ENCODE results near the gene WDFY3.

The WDFY3 gene

DNA sequence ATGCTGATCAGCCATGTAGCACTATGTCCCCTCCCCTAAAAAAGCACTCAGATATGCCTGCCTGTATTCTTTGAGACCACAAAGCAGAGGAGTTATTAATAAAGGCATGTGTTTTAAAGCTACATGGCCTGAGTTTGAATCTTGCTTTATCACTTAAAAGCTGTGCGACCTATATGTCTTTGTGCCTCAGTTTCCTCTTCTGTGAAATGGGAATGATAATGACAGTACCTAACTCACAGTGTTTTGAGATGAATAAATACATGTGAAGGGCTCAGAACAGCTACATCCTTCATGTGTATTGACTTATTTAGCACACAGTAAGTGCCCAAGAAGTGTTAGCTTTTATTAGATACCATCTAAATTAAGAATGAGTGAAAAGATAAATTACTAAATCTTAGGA lies 180.0 kb downstream of the WDFY3 start:
- no peak for DNase-seq

DNA sequence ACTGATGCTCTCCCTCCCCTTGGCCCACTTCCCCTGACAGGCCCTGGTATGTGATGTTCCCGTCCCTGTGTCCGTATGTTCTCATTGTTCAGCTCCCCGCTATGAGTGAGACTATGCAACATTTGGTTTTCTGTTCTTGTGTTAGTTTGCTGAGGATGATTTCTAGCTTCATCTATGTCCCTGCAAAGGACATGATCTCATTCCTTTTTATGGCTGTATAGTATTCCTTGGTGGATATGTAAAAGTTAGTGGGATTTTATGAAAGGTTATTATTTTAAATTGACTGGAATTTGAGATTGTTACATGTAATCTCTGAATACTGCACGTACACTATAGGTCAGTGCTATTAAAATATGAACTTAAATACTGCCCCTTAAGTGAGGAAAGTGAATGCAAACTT lies 184.0 kb downstream of the WDFY3 start:
- DNase-seq, result no peak

DNA sequence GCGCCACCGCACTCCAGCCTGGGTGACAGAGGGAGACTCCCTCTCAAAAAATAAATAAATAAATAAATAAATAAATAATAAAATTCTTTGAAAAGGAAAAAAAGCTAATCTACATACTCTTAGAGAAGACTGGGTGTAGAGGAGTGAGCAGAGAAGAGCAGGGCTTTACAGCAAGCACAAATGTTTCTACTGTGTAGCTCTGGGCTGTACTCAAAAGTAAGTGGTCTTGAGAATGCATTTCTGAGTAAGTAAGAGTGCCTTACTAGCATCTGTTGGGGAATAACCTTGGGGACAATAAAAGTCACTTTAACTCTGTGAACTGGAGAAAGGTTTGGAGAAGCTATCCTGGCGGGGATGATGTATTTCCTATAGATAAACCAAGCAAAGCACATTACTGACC lies 185.8 kb downstream of the WDFY3 start:
- no peak for DNase-seq

DNA sequence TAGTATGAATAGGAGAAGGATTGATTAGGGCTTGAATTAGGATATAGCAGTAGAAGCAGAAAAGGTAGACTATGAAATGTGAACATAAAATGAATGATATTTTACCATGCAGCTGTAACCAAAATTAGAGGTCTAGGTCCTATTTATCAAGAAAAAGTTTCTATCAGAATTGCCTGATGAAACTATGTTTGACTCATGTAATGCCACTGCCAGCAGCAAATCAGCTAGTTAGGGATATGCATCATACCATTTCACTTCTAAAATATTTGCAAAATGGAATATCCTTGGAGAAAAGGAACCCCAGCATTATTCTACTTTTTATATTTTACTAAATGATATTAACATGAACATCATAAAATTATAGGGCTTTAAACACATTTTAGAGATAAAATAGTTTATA lies 188.4 kb downstream of the WDFY3 start:
- no peak for DNase-seq

DNA sequence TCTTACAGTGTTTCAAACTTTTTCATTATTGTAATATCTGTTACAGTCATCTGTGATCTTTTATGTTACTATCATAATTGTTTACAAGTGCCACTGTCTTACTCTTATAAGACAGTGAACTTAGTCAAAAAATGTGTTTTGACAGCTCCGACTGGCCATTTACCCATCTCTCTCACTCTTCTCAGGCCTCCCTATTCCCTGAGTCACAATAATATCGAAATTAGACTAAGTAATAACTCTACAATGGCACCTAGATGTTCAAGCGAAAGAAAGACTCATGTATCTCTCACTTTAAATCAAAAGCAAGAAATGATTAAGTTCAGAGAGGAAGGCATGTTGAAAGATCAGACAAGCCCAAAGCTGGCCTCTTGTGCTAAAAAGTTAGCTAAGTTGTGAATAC lies 199.3 kb downstream of the WDFY3 start:
- no peak for DNase-seq

DNA sequence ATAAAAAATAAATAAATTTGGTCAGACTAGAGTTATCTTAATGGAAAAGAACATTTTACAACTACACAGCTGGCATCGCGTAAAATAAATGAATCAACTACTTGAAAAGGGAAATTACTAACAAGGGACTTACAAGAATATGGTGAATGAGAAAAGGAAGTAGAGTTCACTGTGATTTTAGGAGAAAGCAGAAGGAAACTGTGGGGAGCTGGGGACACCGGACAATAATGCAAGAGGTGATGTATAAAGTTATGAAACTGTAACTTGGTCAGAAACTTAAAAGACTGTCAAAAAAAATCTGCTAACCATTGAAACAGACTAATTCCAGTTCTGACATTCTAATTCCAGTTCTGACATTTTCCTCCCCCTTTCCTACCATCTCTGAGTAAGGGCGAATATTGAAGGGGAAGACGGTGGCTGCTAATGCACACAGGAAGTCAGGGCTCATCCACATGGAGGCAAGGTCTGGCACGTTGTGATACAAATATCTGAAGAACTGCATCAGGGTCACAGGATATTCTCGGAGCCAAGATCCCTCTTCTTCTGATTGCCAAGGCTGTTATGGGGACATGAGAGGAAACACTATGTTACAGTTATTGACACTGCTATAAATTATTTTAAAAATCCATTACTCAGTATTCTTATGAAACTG lies 213.0 kb downstream of the WDFY3 start:
- DNase-seq, result no peak

DNA sequence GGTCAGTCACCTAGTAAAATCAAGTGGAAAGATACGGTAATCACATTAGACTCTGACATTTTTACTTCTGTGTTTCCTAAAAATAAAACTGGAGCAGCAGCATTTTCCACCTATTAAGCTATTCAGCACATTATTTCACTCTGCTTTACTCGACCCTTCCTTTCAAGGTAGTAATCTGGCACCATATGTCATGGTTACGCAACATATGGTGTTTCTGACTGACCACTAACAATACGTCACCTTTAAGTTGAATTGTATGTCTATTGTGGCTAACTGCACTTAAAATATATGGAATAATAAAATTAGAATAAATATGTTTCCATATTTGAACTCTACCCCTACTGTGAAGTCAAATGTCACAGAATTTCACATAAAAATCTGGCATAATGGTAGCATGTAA lies 214.8 kb downstream of the WDFY3 start:
- no peak for DNase-seq

DNA sequence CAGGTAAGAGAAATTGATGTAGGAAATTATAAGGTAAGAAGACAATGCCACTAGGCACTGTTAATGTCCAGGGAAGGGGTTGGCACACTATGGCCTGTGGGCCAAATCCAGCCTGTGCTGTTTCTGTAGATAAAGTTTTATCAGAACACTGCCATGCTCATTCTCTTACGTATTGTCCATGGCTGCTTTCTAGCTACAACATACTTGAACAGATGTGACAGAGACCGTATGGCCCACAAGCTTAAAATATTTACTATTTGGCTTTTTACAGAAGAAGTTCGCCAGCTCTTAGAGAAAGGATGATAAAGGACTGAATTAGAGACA lies 215.6 kb downstream of the WDFY3 start:
- DNase-seq, result no peak

DNA sequence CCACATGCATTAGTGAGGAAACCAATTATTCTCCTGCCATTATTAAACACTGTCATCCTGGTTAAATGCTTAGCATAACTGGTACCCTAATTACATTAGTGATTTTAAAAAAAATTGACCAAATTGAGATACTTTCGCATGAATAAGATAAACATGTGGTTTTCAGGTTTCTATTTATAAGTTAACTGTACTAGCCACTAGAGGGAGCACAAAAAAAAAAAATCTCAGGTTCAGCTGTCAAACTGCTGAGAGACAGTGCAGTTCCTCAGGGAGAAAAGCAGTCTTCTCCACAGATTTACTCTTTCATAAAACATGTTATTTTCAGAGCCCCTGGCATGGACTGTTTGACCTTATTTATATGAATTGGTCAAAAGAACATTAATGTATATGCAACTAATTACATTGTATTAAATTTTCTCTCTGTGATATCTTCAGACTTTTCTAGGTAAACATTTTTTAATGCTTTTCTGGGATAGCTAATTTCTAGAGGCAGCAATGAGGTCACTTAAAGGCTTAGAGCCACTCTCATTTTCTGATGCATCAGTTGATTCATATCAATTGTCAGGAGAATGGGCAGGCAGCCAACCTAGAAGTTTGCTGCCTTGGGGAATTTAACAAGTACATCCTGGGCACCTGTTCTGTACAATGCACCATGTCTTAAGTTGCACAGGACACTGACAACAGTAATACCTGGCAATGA lies 216.1 kb downstream of the WDFY3 start:
- DNase-seq, result no peak

DNA sequence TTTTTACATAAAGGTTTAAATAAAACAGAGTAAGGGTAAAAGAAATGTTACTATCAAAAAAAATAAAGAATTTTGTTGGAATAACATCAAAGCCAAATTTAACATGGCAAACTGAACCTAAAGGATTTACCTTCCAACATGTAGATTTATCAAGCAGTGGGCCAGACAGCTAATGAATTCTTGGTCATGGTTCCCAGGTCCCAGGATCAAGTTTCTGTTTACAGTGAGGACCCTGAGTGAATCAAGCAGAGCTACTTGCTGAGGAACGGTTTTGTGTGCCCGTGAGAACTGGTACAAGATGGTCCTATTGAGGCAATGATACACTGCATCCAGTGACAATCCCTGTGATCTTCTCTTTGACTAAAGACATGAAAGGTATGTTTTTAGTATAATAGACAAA lies 226.4 kb downstream of the WDFY3 start:
- no peak for DNase-seq

DNA sequence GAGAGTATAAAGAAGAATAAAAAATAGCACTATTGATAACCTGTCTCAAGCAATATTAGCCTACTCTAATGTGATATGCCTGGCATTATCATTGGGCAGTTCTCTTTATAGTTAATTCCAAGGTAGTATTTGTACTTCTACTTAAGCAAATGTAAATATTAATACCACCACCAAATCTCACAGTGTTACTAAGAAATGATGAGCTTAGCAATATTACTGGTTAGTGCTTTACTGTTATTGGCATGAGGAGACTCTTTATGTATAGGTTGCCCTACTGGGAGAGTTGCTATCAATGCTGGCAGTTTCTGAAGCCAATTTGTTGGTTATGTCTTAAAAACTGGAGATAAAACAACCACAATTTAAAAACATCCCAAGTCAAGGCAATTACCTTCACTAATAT lies 227.9 kb downstream of the WDFY3 start:
- no peak for DNase-seq

DNA sequence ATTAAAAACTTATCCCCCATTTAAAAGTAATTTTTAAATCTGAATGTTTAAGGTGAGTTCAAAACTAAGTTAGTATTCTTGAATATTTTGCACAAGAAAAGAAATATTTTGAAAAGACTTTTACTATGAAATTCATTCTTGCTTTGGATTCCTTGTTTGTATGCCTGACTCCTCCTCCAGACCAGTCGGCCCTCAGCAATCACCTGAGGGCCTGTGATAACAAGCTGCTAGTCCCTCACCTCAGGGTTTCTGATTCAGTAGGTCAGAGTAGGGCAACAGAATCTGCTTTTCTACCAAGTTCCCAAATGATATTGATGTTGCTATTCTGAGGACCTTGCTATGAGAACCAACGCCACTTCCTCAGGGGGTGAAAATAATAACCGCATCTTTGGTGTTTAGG lies 228.8 kb downstream of the WDFY3 start:
- DNase-seq, result no peak

DNA sequence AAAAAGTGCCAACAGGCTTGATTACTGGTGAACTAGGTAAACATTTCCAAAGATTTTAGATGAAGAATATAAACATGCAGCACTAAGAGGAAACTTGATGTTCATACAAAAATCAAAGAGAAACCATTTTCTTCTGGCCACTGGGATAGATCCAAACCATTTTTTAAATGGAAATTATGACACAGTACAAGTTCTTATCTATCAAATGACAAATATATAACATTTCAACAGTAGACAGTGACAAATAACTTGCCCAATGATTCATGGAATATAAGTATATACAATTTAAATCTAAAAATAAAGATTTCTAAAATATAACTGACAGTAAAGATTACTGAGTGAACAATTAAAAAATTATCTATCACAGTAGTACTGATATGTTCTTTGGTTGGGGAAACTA lies 232.5 kb downstream of the WDFY3 start:
- no peak for DNase-seq

DNA sequence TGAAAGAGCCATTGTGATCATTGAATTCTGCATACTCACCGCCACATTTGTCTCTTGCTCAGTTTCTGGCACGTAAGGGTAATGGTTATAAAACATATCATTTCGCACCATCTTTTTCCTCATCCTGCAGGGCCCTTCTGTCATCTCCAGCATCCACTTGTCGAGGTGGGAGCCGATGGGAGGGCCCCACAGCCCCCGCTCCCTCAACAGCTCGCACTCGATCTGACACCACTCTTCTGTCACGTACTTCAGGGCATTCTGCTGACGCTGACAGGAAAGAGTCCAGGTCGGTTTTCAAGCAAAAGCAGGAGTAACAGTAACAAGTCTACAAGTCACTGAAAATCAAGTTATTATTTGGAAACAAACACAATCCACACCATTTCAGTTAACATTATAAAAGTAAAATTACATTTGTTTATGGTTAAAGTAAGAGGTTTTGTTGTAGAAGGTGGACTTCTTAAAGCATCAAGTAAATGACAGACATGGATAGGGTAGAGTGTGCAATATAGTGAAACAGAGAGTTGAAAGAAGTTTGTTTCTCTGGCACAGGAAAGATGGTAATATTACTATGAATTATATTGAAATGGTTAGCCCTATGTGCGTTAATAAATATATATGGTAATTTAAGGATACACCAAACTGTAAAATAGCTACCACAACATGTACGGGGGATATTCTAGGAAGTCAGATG lies 233.0 kb downstream of the WDFY3 start:
- no peak for DNase-seq

DNA sequence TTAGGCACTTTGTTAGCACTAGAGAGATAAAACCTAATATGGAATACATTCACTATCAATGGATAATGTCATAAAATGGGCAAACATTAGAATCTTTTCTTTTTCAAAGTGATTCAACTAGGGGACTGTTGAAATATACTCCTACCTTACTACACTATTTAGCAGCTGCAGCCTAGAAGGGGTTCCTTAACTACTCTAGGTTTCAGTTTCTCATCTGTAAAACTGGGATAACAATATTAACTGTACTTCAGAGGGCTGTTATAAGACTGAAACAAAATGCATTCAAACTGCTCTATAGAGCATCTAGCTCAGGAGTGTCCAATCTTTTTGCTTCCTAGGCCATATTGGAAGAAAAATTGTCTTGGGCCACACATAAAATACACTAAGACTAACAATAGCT lies 236.1 kb downstream of the WDFY3 start:
- DNase-seq, result no peak

DNA sequence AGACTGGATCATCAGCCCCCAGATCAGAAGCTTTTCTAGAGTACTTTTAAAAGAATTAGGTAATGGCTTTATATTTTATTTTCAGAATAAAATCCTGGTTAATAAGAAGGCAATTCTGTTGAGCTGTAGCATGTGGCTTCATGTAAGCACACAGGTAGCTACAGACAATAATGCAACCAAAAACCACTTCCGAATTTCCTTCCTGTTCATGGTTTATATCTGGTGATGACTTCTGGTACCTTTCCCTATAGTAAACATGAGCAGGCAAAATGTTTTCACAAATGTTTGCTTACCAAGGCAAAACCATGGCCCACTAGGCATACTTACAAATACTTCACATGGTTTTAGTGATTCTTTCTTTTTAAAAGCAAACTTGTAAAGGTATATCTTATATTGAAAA lies 239.0 kb downstream of the WDFY3 start:
- DNase-seq, result no peak

DNA sequence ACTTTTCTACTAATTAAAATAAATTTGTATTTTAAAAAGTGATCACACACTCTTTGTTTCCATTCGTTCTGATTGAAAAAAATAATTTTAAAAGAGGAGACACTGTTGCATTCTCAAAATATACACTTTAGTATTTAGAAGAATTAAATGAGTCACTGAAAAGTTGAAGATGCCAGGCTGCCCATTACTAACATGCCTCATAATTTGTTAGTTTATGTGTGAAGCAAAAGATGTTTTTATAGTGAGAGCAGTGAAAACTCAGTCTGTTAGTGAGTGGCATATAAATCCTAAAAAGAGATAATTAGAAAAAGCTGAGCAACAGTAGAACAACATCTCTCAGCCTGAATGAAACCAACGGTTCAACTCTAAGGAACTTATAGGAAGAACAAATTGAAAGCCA lies 240.1 kb downstream of the WDFY3 start:
- DNase-seq, result no peak

DNA sequence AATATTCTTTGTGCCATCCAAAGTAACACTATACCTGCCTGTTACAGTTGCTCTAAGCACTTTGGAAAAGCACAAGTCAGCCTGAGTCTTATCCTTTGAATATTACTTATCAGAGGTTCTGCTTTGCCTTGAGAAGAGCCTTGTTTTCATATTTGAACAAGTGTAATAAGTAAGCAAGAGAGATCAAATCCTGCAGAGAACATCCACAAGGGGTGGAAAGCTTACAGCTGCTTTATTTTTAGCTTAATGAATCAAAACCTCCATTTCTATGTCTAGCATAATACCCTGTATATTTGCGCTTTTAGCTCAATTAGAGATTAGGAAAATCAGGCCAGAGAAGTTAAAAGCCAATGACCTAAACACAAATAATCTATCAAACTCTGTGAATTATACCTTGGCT lies 243.8 kb downstream of the WDFY3 start:
- DNase-seq, result no peak

DNA sequence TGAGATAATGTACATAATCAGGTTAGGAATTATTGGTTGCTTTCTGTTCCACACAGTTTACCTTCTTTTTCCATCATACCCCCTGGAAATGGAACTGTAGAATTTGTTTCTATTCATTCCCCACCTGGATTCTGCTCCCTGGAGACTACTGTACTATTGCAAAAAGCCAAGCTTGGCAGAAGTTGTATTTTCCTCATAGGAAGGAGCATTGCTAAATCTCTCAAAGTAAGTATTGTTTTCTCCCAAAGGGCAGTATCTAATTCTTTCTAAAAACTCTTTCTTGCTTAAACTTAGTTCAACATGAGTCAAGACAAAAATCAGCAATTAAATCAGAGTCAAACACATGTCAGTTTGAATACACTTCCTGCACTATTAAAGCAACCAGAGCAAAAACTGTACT lies 247.4 kb downstream of the WDFY3 start:
- DNase-seq, result no peak

DNA sequence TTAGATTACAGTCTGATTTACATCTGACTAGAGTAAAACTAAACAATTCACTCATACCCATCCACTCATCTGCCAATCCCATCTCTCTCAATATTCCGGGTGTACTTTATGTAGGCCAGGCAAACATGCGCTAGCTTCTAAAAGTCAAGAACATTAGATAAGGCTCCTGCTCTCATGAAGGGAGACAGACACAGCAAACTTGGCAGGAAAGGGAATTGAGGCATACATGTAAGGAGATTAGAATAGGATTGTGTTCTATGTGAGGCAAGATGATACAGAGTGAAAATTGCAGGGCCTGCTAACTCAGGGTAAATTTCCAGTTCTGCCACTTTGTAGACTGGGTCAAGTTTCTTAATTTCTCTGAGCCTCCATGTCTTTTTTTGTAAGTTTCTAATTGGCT lies 247.8 kb downstream of the WDFY3 start:
- no peak for DNase-seq

DNA sequence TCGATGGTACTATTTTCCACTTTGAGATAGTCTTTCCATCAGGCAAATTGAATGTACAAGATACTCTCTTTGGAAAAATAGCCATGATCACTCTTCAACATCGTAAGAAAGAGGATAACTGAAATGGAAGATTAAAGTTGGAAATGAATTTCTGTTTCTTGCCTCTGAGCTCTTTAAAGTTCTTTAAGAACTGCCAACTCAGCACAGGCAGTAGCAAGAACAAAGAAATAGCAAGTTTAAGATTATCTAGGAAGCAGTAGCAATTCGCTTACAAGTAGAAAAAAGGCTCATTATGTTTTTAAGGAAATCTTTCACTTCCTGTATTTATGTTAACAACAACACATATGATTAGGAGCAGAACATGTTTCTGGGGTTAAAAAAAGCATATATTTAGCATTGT lies 255.9 kb downstream of the WDFY3 start:
- DNase-seq, result no peak

DNA sequence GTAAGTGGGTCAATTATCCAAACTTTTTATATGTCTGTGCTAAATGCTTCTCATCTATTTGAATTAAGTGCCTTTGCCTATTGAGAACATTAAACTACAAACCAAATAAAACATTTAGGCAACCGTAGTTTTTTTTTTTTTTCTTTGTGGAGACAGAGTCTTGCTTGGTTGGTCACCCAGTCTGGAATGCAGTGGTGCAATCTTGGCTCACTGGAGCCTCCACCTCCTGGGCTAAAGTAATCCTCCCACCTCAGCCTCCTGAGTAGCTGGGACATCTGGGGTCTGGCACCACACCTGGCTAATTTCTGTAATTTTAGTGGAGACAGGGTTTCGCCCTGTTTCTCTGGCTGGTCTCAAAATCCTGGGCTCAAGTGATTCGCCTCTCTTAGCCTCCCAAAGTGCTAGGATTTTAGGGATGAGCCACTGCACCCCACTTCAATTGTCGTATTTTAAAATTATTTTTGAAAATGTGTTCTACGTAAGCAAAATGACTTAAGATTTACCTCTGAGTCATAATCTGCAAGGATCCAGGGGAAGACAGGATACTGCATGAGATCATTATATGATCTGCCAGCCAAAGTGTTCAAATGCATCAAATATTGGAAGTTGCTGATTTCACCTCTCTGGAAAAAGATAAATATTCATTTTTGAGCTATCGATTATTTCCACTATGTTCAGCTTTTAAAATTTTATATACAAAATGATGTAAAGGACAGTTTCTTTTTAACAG lies 257.9 kb downstream of the WDFY3 start:
- DNase-seq, result no peak

DNA sequence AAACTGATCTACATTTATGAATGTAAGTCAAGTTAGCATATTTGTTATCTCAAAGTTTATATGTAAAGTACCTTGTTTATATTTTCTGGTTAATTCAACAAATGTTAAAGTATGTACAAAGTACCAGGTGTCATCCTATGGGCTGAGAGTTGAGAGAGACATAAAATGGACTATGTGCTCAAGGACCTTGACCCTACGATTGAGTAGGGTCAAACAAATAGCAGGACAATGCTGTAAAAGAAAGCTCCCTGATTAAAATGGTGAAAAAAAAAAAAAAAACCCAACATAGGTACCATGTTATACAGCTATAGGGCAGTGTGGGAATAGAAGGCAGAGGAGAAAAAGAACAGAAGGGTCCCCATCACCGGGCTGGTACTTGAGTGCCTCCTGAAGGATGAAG lies 260.2 kb downstream of the WDFY3 start:
- DNase-seq, result no peak
